Astrocyte (in vitro differentiated cells and primary cell): Measurements from ENCODE around the gene SUPT4H1.

Experiments
- EZH2 ChIP-seq: IDR thresholded peaks from 2 replicates; pipeline ENCODE4 v1.6.1; 2012; ENCODE audit warnings: mild to moderate bottlenecking, low read length, inconsistent platforms; ENCODE audit not compliant: insufficient read depth
- TF ChIP-seq, protein P1 (sequence below): IDR thresholded peaks from 2 replicates; pipeline ENCODE4 v1.5.1; 2011; ENCODE audit warnings: low read depth, mild to moderate bottlenecking, inconsistent platforms, low read length, moderate library complexity; ENCODE audit not compliant: insufficient read depth

DNA sequence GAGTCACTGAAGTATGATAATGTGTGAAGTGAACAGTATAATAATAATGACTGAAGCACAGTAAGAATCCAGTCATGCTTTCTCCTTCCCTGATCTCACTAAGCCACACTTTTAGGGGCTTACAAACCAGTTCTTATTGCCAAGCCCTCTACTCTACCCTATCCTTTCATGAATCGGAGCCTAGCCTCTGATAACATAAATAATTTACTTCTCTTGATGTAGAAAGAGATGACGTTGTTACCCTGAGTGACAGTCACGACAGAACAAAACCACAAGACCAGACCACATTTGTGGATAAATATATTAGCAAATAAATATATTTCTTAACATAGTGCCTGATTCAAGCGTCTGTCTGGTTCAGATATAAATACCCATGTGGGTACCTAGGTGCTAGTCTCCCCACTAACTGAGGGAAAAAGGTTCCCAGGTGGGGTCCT is 1.4 kb upstream of the SUPT4H1 start:
- TF ChIP-seq, protein P1, sequence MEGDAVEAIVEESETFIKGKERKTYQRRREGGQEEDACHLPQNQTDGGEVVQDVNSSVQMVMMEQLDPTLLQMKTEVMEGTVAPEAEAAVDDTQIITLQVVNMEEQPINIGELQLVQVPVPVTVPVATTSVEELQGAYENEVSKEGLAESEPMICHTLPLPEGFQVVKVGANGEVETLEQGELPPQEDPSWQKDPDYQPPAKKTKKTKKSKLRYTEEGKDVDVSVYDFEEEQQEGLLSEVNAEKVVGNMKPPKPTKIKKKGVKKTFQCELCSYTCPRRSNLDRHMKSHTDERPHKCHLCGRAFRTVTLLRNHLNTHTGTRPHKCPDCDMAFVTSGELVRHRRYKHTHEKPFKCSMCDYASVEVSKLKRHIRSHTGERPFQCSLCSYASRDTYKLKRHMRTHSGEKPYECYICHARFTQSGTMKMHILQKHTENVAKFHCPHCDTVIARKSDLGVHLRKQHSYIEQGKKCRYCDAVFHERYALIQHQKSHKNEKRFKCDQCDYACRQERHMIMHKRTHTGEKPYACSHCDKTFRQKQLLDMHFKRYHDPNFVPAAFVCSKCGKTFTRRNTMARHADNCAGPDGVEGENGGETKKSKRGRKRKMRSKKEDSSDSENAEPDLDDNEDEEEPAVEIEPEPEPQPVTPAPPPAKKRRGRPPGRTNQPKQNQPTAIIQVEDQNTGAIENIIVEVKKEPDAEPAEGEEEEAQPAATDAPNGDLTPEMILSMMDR: no peak
- TF ChIP-seq EZH2: no peak
